Lower leg skin (tissue), 3 donors: ENCODE results near the gene S100P.

Experiments used
- CTCF ChIP-seq, 3 donors: fragments of 450-650 bp; IDR thresholded peaks; one replicate each; pipeline ENCODE4 v1.5.1; 2016; ENCODE audit warnings: antibody characterized with exemption in 3 of 3, mild to moderate bottlenecking in 3 of 3, moderate library complexity in 2 of 3
- POLR2A ChIP-seq, 2 donors: fragments of 450-650 bp; IDR thresholded peaks; one replicate each; pipeline ENCODE4 v1.6.1; 2016 to 2017; ENCODE audit warnings: antibody characterized with exemption in 2 of 2, mild to moderate bottlenecking in 1 of 2, moderate library complexity in 1 of 2

DNA sequence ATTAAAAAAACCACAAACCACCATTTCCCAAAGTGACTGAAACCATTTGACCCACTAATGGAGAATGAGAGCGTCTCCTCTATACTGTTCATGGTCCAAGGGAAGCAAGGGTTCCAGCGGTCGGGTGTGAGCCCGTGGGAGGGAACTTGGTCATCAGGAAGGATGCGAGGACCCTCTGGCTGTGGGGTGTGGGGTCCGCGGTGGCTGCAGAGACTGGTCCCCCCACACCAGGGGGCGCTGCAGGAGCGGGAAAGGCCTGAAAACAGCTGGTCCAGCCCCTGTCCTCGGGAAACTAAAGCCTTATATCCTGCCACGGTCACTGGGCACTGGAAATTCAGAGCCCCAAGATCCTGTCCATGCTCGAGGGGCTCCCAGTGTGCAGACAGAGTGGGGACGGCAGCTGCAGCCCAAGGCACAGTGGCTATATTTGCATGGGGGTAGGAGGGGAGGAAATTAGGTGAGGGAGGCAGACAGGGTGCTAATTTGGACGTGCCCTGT, 26.6 kb downstream of the S100P start:
- peak in 1 of 3 donors; percentile 65 for TF ChIP-seq CTCF (IDR thresholded peaks at IDR 0.05)
- no peak for TF ChIP-seq POLR2A (IDR thresholded peaks at IDR 0.05)
